ENCODE results near the gene ADARB1. TPM values are rescaled to one million over a fixed set of nuclear protein-coding genes. Genes with fewer than 3 reads are reported as not detected.

The ADARB1 gene
- total RNA-seq, 1 experiment from 2014 or later, result 15.8 TPM

DNA sequence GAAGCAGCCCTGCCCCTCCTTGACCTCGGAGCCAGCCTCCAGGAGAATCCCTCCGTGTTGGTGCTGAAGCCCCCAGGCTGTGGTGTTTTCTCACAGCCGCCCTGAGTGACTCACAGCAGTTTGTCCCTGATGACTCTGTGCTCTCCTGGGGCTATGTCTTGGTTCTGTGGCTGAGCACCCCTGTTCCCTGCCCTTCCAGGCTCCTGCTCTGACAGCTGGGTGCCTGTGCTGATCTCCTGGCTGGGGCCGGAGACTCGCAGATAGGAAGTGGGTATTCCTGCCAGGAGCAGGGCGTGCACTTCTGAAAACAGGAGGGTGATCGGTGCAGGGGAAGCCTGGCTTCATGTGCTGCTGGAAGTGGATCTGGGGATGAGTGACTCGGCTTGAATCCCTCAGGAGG is 178.8 kb downstream of the ADARB1 start:
- H3K27me3 ChIP-seq (ENCODE audit: insufficient read depth, low read length), result no peaks in the 10 kb centered on the region
- Mint-ChIP-seq H3K27ac (no peak overlapping the region; a peak in 1 of 7 replicates), H3K4me3 (no peak overlapping the region; a peak in 1 of 5 replicates)

More for the DNA sequence above, 178.8 kb downstream of the ADARB1 start:
- Histone ChIP-seq H3K56ac (ENCODE audit: insufficient read length, low read depth, low read length) (no peak overlapping the region), H3T11ph (ENCODE audit: low read length) (no peak overlapping the region), H3K23me2 (ENCODE audit: insufficient read length, low read depth, low read length, poor library complexity, severe bottlenecking) (peaks cover 2% of the 10 kb centered on the region), H3K27ac (ENCODE audit: insufficient read length, low read depth, low read length) (no peak overlapping the region), H4K8ac (replicated peaks; ENCODE audit: insufficient read length, low read depth, low read length) (no peak overlapping the region), H2BK12ac (ENCODE audit: insufficient read length, low read depth, low read length) (no peak overlapping the region), H3K14ac (ENCODE audit: insufficient read depth, low read length) (peak overlapping the region; percentile 13; the same call in 1 of the 2 replicates), H2BK120ac (ENCODE audit: low read depth, low read length, poor library complexity, severe bottlenecking) (no peak overlapping the region), H3K4me2 (ENCODE audit: insufficient read depth, insufficient read length, low read length) (no peak overlapping the region), H3K79me2 (ENCODE audit: insufficient read depth, low read length) (no peaks in the 10 kb centered on the region), H4K5ac (ENCODE audit: insufficient read length, low read depth, low read length) (no peak overlapping the region), H2AFZ (ENCODE audit: low read length) (no peak overlapping the region), H3K4ac (ENCODE audit: low read depth, low read length) (no peak overlapping the region), H3K23ac (ENCODE audit: insufficient read length, low read depth, low read length) (no peak overlapping the region), H3K79me1 (ENCODE audit: insufficient read depth, low read depth, low read length, poor library complexity, severe bottlenecking) (no peaks in the 10 kb centered on the region), H4K20me1 (ENCODE audit: control insufficient read depth, insufficient read depth, insufficient read length) (no peaks in the 10 kb centered on the region), H3K9me3 (ENCODE audit: control insufficient read depth, low read depth, low read length) (no peaks in the 10 kb centered on the region), H3K9ac (ENCODE audit: extremely low read depth, insufficient read length, low read length) (no peak overlapping the region), H4K91ac (ENCODE audit: insufficient read length, low read depth, low read length) (no peak overlapping the region), H3K4me1 (ENCODE audit: insufficient read depth, low read length) (no peaks in the 10 kb centered on the region), H2BK5ac (ENCODE audit: insufficient read length, low read length) (no peak overlapping the region), H2BK20ac (ENCODE audit: low read depth, low read length, poor library complexity, severe bottlenecking) (no peak overlapping the region), H2AK5ac (ENCODE audit: insufficient read length, low read length) (no peak overlapping the region), H3K18ac (ENCODE audit: insufficient read length, low read depth, low read length) (no peak overlapping the region), H2BK15ac (ENCODE audit: low read depth, low read length) (no peak overlapping the region)
- Mint-ChIP-seq H3K9me3 (peaks cover 3 to 11% of the 10 kb centered on the region in 2 experiments; a peak in 3 of 5 replicates), H3K36me3 (ENCODE audit: insufficient read depth in 1 of 3, low read depth in 3 of 3) (peaks cover 2 to 11% (median 6%) of the 10 kb centered on the region in 3 experiments; a peak in 6 of 7 replicates), H3K27me3 (ENCODE audit: low read depth) (peaks cover 9% of the 10 kb centered on the region), H3K4me1 (peaks cover 13 to 18% of the 10 kb centered on the region in 2 experiments)
- TF ChIP-seq, protein P1, sequence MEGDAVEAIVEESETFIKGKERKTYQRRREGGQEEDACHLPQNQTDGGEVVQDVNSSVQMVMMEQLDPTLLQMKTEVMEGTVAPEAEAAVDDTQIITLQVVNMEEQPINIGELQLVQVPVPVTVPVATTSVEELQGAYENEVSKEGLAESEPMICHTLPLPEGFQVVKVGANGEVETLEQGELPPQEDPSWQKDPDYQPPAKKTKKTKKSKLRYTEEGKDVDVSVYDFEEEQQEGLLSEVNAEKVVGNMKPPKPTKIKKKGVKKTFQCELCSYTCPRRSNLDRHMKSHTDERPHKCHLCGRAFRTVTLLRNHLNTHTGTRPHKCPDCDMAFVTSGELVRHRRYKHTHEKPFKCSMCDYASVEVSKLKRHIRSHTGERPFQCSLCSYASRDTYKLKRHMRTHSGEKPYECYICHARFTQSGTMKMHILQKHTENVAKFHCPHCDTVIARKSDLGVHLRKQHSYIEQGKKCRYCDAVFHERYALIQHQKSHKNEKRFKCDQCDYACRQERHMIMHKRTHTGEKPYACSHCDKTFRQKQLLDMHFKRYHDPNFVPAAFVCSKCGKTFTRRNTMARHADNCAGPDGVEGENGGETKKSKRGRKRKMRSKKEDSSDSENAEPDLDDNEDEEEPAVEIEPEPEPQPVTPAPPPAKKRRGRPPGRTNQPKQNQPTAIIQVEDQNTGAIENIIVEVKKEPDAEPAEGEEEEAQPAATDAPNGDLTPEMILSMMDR (conservative IDR thresholded peaks at IDR 0.05), result no peak
- WGBS (ENCODE audit: extremely low coverage, insufficient read length, low lambda C conversion rate), result no CpG with 5 or more reads among the region's 8 CpGs
- DNase-seq, result peak; percentile 21
